ENCODE measurements around the gene IP6K3.

IP6K3 gene

GRCh38 chr6:33738879-33739278 is 7.8 kb downstream of the IP6K3 start:
- DNase-seq, result no peak

- DNase-seq, result no peak
Measured at GRCh38 chr6:33738153-33738552, 8.6 kb downstream of the IP6K3 start.

GRCh38 chr6:33737267-33738026 is 9.3 kb downstream of the IP6K3 start:
- no peak for DNase-seq

- DNase-seq, result no peak
Measured at GRCh38 chr6:33735216-33735615, 11.5 kb downstream of the IP6K3 start.

- no peak for DNase-seq
Measured at GRCh38 chr6:33733709-33734007, 13.0 kb downstream of the IP6K3 start.

DNA sequence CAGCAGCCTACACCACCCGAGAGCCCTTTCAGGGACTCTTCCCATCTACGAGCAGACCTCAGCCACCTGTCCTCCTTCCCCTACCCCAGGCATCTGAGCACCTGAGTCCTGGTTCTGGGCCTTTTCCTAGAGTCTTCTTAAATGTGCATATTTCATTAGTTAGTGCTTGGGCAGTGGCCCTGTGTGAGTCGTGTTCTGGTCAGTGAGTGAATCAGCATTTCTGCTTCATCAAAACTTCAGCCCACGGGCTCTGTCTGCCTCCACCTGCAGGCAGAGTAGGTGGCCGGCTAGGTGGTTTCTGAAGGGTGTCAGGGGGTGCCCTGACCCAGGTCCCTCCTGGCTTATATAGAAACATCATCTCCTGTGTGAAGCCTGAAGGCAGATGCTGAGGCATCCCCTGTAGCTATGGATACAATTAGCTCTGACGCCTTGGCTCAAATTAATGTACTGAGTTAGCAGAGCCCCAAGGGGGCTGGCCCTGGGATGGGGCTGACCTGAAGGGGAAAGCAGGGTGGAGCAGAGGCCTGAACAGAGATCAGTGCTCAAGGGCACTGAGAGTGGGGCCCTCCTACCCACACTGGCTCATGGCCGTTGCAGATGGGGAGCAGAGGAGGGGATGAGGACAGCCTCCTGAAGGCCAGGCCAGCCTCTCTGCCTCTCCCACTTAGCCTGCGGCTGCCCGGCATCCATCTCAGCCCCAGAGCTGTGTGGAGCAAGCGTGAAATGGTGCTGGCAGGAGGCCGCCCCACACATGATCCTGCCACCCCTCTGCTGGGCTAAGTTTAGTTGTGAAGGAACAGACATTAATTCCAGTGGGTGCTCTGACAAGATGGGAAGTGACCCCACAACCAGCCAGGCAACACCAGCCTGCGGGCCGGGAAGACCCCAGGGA is 13.6 kb downstream of the IP6K3 start:
- DNase-seq, result no peak

- no peak for DNase-seq
Measured at GRCh38 chr6:33732385-33732784, 14.3 kb downstream of the IP6K3 start.

DNA sequence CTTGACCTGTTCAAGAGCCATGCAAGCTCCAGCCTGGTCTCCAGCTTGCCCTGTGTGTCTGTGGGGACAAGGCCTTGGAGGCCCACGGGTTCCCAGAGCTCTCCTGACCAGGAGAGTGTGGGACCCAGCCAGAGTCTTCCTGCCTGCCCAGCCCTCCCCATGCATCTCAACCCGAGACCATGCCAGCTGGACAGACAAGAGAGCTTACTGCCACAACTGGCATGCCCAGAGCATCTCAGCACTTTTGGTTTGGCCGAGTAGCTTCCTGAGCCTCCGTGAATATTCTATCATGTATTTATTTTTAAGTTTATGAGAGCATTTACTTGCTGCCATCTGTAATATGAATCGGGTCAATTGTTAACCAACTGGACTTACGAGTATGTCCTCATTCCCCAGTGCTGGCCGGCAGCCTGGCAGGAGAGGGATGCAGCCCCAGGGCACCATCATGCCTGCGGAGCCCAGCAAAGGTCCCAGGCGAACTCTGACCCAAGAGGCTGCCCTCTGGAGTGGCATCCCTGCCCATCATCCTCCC is 14.9 kb downstream of the IP6K3 start:
- DNase-seq, result no peak

DNA sequence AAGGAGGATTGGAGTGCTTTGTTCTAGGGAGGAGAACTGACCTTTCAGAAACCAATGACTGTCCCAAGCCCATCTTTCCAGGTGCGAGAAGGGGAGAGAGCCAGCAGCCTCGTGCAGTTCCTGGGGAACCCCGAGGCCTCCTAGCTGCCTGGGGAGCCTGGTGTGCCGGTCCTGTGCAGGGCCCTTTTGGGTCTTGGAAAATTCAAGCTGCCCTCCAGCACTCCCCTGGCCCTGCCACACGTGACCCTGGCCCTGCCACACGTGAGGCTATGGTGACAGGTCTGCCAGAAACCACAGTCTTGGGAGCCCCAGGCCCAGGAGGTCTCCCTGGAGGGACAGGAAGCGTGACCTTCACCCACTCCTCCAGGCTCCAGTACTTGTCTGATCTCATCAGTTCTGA is 15.7 kb downstream of the IP6K3 start:
- DNase-seq, result no peak

- no peak for DNase-seq
Measured at GRCh38 chr6:33730611-33731010, 16.1 kb downstream of the IP6K3 start.

DNA sequence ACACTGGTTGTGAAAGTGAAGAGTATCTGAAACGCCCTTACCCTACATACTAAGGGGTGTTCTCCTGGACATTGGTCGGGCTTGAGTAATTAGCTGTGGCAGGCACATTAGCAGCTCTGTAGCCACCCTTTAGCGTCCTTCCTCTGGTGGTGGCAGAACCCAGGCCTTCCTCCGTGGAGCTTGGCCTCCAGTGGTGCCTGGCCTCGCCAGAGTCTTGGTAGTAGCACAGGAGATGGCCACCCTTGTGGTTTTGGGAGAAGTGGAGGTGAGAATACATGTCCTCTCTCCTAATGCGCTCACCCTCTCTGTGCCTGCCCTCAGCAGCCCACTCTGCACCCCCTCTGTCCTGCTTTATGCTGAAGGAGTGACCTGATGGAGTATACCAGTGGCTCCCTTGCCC is 17.6 kb downstream of the IP6K3 start:
- DNase-seq, result no peak

DNA sequence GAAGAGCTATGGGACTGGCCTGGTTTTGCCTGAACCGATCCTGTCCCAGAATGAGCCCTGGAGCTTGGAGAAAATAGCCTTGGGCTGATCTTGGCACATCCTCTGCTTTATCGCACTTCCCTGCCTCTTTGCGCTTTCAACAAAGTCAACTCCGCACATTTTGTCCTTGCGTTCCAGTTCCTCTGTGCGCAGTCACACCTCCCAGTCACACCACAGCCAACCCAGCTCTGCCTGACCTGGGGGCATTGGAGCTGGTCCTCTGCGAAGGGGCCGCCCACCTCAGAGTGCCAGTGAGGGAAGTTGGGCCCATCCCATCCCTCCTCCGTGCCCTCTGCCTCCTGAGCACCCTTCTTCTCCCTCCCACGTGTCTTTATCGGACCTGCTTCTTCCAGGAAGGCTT is 18.3 kb downstream of the IP6K3 start:
- DNase-seq, result no peak

- DNase-seq, result no peak
Measured at GRCh38 chr6:33727932-33728331, 18.8 kb downstream of the IP6K3 start.

- DNase-seq, result no peak
Measured at GRCh38 chr6:33727126-33727525, 19.6 kb downstream of the IP6K3 start.

- DNase-seq, result no peak
Measured at GRCh38 chr6:33726696-33727095, 20.0 kb downstream of the IP6K3 start.

DNA sequence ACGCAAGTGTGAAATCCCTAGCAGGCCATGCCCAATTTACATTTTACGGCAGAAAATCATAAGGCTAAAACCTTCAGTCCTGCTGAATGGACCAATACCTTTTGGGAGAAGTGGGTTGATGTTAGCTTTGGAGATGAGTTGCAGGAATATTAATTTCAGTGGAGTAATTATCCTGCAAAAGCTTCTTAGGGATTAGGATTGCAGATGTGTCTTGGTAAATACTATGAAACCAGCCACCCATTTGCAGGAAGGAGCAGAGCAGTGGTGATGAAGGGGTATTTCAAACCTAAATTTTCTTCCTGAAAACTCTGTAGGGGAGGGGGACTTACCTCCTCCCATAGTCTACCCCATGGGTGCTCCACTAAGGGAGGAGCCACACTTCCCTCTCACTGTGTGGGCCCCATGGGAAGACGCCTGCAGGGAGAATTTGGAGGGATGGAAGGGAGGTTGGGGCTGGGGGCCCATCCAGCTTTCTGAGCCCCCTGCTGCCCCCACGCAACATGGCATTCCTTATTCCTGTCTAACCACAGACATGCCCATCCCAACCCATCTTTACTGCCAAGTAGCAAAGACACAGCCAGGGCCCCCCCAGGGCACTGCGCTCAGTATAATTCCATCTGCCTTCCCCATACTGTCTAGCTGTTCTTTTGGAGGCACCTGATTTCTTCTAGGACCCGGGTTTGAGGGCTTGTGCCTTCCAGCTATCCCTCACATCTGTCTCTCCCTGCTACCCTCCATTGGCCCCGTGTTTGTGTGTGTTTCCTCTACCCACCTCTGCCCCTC is 20.6 kb downstream of the IP6K3 start:
- no peak for DNase-seq

DNA sequence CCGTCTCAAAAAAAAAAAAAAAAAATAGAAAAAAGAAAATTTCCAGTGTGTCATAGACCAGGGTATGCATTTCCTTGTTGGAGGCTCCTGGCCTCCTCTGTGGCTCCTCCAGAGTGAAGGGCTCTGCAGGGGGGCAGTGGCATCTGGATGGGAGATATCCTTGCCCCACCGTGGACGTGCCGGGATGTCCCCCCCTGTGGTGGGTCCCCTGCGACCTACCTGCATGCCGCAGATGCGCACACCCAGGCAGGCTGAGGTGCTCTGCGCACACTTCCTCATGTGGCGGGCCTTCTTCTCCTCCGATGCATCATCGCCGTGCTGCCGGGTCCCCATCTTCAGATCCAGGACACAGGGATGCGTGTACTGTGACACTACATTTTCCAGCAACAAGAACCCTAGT is 21.5 kb downstream of the IP6K3 start:
- DNase-seq, result no peak

- DNase-seq, result peak; percentile 44
Measured at GRCh38 chr6:33724102-33725023, 22.3 kb downstream of the IP6K3 start.

GRCh38 chr6:33723371-33724085 is 23.2 kb downstream of the IP6K3 start:
- DNase-seq, result no peak

DNA sequence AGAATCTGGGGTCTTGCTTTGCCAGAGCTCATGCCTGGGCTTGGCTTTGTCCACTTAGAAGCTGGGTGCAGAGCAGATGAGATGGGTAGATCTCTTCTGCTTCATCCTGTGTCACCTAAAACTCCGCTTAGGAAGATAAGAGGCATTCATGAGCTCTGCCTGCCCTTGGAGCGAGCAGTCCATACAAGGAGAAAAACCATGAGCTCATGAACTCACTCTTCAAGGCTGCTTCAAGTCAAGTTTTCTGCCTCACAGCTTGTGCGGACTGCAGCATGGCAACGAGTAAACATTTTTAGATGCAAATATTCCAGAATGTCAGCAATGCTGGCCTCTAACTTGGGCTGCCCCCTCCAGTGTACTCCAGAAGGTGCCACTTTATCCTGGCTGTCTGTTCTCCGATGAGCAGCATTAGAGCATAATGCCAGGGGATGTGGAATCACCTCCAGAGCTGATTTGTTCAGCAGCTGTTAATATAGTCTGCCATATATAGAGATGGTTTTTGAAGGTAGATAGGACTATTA is 24.5 kb downstream of the IP6K3 start:
- DNase-seq, result no peak

- DNase-seq, result no peak
Measured at GRCh38 chr6:33721508-33721907, 25.2 kb downstream of the IP6K3 start.

Data from CD4-positive, alpha-beta T cell treated with Interleukin-6 for 4 hours (primary cell).